OCI-M2 (cell line): ENCODE data around the gene TBC1D22A.
"Not testable (repeated sequence)": the region's sequence is repeated elsewhere in the genome, so short reads cannot be mapped to it uniquely, and the experiment has no call there.

Source experiments
- DNase-seq: peaks from one replicate; lab custom pipeline; 2025; ENCODE audit not compliant: unreplicated experiment; lab: John Stamatoyannopoulos, UW

The TBC1D22A gene

GRCh38 chr22:46773076-46773475, 10.6 kb downstream of the TBC1D22A start:
- DNase-seq = no peak

GRCh38 chr22:46774253-46774979, 12.0 kb downstream of the TBC1D22A start:
- DNase-seq = no peak

- no peak for DNase-seq
Measured at GRCh38 chr22:46774980-46775849, 12.8 kb downstream of the TBC1D22A start.

GRCh38 chr22:46775850-46776826, 13.7 kb downstream of the TBC1D22A start:
- DNase-seq = no peak

- DNase-seq = no peak
Measured at GRCh38 chr22:46776876-46777608, 14.6 kb downstream of the TBC1D22A start.

- DNase-seq = no peak
Measured at GRCh38 chr22:46777609-46777970, 15.1 kb downstream of the TBC1D22A start.

- no peak for DNase-seq
Measured at GRCh38 chr22:46779023-46779422, 16.6 kb downstream of the TBC1D22A start.

- no peak for DNase-seq
Measured at GRCh38 chr22:46779651-46780050, 17.2 kb downstream of the TBC1D22A start.

- no peak for DNase-seq
Measured at GRCh38 chr22:46780453-46780852, 18.0 kb downstream of the TBC1D22A start.

- no peak for DNase-seq
Measured at GRCh38 chr22:46781291-46781690, 18.8 kb downstream of the TBC1D22A start.

GRCh38 chr22:46782200-46782599, 19.8 kb downstream of the TBC1D22A start:
- not testable (repeated sequence) for DNase-seq

- DNase-seq = no peak
Measured at GRCh38 chr22:46783721-46784120, 21.3 kb downstream of the TBC1D22A start.

GRCh38 chr22:46788441-46789172, 26.2 kb downstream of the TBC1D22A start:
- DNase-seq = no peak

- DNase-seq = no peak
Measured at GRCh38 chr22:46789992-46790391, 27.5 kb downstream of the TBC1D22A start.

GRCh38 chr22:46791201-46791731, 28.8 kb downstream of the TBC1D22A start:
- DNase-seq = no peak

GRCh38 chr22:46792061-46792796, 29.8 kb downstream of the TBC1D22A start:
- no peak for DNase-seq

GRCh38 chr22:46792841-46793261, 30.4 kb downstream of the TBC1D22A start:
- DNase-seq = no peak

GRCh38 chr22:46793497-46793896, 31.0 kb downstream of the TBC1D22A start:
- no peak for DNase-seq

GRCh38 chr22:46794067-46794466, 31.6 kb downstream of the TBC1D22A start:
- DNase-seq = no peak
